SIG-M5 (cell line): ENCODE measurements around the gene SLC2A13.

Experiments
- DNase-seq: peaks from one replicate; lab custom pipeline; 2025; lab: John Stamatoyannopoulos, UW

Gene SLC2A13

DNA sequence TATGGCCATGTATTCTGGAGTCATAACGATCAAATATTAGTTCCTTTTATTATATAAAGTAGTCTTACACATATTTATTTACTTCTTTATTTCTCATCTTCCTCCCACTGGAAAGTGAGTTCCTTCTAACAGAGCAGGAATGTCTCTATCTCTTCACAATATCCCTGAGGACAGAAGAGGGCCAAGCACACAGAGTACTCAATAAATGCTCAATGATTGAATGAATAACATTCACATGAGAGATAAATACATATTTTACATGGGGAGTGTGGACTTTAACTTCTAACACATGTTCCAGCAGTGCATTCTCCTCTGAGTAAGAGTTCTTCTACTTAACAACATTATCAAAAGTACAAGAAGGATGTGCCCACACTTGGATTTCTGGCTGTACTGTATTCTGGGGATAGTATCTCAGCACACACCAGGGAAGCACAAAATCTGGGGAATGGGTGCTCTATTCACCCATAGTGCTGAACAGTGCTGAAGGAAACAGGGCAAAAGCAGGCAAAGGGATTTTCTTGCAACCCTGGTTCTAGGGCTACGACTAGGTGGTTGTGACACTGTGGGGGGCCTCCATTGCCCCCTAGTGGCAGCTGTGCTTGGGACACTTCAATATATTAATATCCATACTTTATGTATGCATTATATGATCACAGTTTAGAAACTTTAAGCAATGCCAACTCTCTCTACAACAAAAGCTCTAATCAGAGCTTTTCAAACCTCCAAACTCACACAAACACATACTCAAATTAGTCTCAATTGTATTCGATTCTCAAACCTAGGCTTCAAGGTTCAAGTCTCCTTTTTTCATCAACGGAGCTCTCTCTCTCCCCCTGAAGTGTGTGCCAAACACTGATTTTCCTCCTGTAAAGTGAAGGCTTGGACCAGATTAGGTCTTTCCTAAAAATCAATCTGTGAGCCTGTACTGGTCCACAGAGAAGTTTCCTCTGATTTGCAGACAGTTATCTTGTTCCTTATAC lies 115.5 kb downstream of the SLC2A13 start:
- no peak for DNase-seq

- no peak for DNase-seq
Observed at GRCh38 chr12:39989501-39989900, 116.4 kb downstream of the SLC2A13 start.

- DNase-seq: no peak
Observed at GRCh38 chr12:39988574-39988973, 117.3 kb downstream of the SLC2A13 start.

- DNase-seq: no peak
Observed at GRCh38 chr12:39986674-39987073, 119.2 kb downstream of the SLC2A13 start.

GRCh38 chr12:39984670-39985069 lies 121.2 kb downstream of the SLC2A13 start:
- DNase-seq: no peak

DNA sequence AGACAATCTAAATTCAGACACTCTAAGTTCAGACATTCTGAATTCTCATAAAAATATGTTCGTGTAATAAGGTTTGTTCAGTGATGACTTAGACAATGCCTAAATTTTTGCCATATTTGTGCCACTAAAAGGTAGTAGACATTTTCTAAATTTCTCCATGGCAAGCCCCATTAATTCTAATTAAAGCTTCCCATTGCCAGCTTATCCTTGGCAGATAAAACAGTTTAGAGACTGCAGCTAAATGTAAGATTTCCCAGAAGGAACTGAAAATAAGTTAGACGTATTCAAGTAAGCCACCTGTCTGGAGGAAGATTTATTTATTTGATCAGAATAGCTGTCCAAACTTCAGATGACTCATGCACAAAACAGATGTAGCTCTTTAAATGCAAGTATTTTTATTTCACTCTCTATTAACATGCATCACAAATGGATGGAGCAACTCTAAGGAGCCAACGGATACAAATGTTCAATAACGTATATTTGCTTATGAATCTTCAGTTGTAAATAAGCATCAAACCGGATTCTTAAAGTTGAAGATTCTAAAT lies 130.4 kb downstream of the SLC2A13 start:
- no peak for DNase-seq

DNA sequence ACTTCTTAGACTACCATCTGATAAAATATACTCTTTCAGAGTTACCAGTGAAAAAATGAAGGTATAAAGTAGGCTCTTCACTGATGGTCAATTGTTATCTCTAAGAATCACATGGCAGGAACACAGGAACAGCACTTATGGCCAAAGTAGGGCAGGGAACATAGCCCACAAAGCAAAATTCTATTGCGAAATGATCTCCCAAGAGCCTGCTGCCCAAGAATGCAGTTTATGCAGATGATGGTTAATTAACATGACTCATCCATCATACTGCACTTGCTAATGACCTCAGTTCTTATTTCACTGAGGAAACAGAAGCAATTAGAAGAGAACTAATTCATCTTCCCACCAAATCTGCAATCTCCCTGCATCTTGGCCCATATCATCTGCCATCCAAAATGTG lies 133.8 kb downstream of the SLC2A13 start:
- no peak for DNase-seq

GRCh38 chr12:39971348-39971747 lies 134.5 kb downstream of the SLC2A13 start:
- DNase-seq: no peak

DNA sequence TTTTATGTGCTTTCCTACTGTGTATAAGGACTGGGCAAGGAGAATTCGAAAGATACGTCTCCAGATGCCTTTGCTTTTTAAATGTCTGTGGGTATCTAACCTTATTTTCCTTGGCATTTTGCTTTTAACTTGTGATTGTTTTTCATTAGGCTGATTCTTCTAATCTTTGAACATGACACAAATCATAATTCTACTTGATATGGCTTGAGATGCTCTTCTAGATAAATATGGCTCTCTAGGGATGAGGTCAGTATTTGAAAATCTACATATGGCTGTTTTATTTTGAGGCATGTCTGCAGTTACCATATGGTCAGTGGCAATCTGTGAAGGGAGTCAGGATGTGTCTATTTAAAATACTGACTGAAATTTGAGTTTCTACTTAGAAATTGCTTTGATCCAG lies 139.2 kb downstream of the SLC2A13 start:
- DNase-seq: no peak

- no peak for DNase-seq
Observed at GRCh38 chr12:39966256-39966655, 139.6 kb downstream of the SLC2A13 start.

- DNase-seq: no peak
Observed at GRCh38 chr12:39959467-39959866, 146.4 kb downstream of the SLC2A13 start.

DNA sequence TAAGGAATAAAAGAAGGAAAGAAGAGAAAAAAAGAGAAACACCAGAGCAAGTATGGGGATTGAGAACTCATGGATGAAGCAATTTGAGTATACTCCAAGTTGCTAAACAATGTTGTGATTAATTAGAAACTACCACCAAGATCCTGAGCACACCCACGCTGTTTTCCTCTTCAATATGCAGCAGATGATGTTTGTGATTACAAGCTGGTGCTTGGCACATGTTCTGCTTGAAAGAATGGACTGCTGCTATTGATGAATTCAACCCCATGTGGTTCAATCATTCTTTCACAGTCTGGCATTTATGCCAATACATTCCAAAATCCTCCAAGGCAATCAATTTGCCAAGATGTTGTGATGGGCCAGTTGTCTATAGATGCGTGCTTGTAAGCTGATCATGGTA lies 146.8 kb downstream of the SLC2A13 start:
- no peak for DNase-seq

DNA sequence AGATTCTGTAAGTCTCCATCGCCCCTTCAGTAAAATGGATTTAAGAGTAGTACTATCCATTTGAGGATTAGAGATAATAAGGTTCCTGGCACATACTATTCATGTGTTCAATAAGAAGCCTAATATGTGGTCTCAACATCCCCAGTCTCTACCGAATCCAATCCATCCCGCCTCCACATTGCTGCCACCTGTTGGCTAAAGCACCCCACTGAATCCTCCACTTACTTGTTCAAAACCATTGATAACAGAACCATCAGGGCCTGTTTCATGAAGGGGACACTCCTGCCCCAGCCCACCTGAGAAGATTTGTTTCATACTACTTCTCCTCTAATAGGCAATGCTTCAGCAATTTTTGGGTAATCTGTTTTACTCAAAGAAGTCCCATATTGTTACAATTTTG lies 147.5 kb downstream of the SLC2A13 start:
- no peak for DNase-seq

- no peak for DNase-seq
Observed at GRCh38 chr12:39956725-39957124, 149.2 kb downstream of the SLC2A13 start.

GRCh38 chr12:39946361-39947280 lies 159.3 kb downstream of the SLC2A13 start:
- DNase-seq: no peak

- DNase-seq: no peak
Observed at GRCh38 chr12:39937119-39937518, 168.8 kb downstream of the SLC2A13 start.

DNA sequence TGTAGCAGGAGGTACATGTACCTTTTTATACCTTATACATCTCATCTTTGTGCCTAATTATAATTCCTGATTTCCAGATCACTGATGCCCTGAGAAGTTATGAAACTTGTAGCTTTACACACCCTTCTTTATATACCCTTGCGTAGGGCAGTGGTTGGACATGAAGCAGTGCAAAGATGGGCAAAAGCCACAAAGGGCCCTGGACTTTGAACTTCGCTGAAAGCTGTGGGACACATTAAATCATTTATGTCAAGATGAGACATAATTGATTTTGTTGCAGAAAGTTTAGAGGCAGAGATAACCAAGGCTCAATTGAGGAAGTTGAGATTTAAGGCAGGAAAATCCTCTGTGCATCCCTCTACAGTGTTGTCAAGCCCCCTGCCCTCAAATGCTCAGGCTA lies 170.0 kb downstream of the SLC2A13 start:
- DNase-seq: no peak

- DNase-seq: no peak
Observed at GRCh38 chr12:39935275-39935674, 170.6 kb downstream of the SLC2A13 start.

- no peak for DNase-seq
Observed at GRCh38 chr12:39931857-39932256, 174.0 kb downstream of the SLC2A13 start.

DNA sequence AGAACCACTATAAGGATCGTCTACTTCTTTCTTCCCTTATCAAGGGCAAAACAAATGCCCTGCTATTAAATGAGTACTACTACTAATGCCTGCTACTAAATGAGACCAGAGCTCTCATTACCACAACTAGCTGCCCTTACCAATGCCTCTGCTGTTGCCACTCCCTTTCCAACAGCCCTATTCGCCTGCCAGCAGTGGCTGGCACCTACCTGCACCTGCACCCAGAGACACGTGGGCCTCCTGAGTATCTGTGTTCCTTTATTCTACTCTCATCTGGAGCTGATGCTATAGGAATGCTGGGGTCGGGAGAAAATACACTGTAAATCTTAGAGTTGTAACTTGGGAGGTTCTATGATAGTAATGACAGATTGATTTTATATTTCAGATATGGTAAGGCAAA lies 174.7 kb downstream of the SLC2A13 start:
- DNase-seq: no peak

- no peak for DNase-seq
Observed at GRCh38 chr12:39930101-39930500, 175.8 kb downstream of the SLC2A13 start.

- no peak for DNase-seq
Observed at GRCh38 chr12:39928181-39928899, 177.5 kb downstream of the SLC2A13 start.
